Measurements from ENCODE around the gene RHOH. TPM values are rescaled to one million over a fixed set of nuclear protein-coding genes. Genes with fewer than 3 reads are reported as not detected.

RHOH gene
- total RNA-seq, 1 donor from 2014 or later: 0.53 TPM

DNA sequence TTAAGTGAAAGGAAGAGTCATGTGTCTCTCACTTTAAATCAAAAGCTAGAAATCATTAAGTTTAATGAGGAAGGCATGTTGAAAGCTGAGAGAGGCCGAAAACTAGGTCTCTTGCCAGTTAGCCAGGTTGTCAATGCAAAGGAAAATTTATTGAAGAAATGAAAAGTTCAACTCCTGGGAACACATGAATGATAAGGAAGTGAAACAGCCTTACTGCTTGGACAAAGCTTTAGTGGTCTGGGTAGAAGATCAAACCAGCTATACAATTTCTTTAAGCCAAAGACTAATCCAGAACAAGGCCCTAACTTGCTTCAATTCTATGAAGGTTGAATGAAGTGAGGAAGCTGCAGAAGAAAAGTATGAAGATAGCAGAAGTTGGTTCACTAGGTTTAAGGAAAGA, 24.9 kb downstream of the RHOH start:
- Histone ChIP-seq H3K4me3 (ENCODE audit: low read depth, low read length) (no peak overlapping the region), H3K36me3 (ENCODE audit: control insufficient read depth, insufficient read depth, low read length) (no peaks in the 10 kb centered on the region), H3K27me3 (ENCODE audit: control insufficient read depth, insufficient read depth, low read length) (no peaks in the 10 kb centered on the region)
- TF ChIP-seq, protein P1, sequence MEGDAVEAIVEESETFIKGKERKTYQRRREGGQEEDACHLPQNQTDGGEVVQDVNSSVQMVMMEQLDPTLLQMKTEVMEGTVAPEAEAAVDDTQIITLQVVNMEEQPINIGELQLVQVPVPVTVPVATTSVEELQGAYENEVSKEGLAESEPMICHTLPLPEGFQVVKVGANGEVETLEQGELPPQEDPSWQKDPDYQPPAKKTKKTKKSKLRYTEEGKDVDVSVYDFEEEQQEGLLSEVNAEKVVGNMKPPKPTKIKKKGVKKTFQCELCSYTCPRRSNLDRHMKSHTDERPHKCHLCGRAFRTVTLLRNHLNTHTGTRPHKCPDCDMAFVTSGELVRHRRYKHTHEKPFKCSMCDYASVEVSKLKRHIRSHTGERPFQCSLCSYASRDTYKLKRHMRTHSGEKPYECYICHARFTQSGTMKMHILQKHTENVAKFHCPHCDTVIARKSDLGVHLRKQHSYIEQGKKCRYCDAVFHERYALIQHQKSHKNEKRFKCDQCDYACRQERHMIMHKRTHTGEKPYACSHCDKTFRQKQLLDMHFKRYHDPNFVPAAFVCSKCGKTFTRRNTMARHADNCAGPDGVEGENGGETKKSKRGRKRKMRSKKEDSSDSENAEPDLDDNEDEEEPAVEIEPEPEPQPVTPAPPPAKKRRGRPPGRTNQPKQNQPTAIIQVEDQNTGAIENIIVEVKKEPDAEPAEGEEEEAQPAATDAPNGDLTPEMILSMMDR (IDR thresholded peaks at IDR 0.05; ENCODE audit: insufficient read depth, low read length, severe bottlenecking): no peak
- DNase-seq (ENCODE audit: low read depth): no peak
- no peak for FAIRE-seq

DNA sequence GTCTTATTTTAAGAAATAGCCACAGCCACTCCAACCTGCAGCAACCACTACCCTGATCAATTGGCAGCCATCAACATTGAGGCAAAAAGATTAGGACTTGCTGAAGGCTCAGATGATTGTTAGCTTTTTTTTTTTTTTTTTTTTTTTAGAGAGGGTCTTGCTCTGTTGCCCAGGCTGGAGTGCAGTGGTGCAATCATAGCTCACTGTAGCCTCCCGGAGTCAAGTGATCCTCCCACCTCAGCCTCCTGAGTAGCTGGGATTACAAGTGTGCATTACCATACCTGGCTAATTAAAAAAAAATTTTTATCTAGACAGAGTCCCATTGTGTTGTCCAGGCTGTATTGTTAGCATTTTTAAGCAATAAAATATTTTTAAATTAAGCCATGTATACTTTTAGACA, 26.5 kb downstream of the RHOH start:
- FAIRE-seq (no peak), DNase-seq (ENCODE audit: low read depth) (no peak)
- Histone ChIP-seq H3K36me3 (ENCODE audit: control insufficient read depth, insufficient read depth, low read length) (no peaks in the 10 kb centered on the region), H3K27me3 (ENCODE audit: control insufficient read depth, insufficient read depth, low read length) (no peaks in the 10 kb centered on the region), H3K4me3 (ENCODE audit: low read depth, low read length) (no peak overlapping the region)
- TF ChIP-seq, protein P1 (IDR thresholded peaks at IDR 0.05; ENCODE audit: insufficient read depth, low read length, severe bottlenecking): no peak

DNA sequence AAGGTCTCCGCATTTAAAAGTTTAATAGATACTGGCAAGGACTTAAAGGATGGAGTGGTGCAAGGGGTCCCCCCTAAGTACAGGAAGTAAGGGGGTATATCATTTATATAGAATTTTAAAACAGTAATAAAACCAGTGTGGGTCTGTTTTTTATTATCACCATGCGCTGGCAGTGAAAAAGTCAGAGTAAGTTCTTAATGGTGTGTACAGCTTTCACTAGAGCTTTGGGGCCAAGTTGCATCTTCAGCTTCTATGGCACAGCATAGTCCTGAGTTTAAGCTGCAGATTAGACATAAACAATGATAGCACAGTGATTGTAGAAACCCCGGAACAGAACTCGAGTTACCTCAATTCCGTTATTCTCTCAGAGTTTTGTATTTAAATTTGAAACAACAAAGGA, 27.6 kb downstream of the RHOH start:
- no peaks in the 10 kb centered on the region for H3K36me3 ChIP-seq (ENCODE audit: control insufficient read depth, insufficient read depth, low read length)
- H3K4me3 ChIP-seq (ENCODE audit: low read depth, low read length): no peak overlapping the region
- TF ChIP-seq, protein P1 (IDR thresholded peaks at IDR 0.05; ENCODE audit: insufficient read depth, low read length, severe bottlenecking): no peak
- DNase-seq (ENCODE audit: low read depth) (no peak), FAIRE-seq (no peak)
- no peaks in the 10 kb centered on the region for H3K27me3 ChIP-seq (ENCODE audit: control insufficient read depth, insufficient read depth, low read length)

DNA sequence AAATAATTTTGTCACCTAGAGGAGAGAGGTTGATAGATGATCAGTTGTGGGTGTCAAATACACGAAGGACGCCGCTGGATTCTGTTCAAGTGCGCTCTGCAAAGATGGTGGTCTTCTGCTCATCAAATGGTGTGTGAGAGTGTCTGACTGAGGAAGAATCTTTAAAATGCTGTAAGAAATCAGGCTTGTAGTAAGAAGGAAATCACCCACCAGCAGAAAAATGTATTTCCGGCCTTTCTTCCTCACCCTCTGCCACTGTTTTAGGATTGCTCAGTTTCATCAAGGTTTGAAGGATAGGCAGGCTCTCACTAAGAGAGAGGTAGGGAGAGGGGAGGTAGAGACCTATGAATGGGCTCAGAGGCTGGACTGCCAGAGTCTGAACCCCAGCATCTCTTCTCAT, 28.7 kb downstream of the RHOH start:
- TF ChIP-seq, protein P1 (IDR thresholded peaks at IDR 0.05; ENCODE audit: insufficient read depth, low read length, severe bottlenecking): no peak
- no peaks in the 10 kb centered on the region for H3K36me3 ChIP-seq (ENCODE audit: control insufficient read depth, insufficient read depth, low read length)
- H3K27me3 ChIP-seq (ENCODE audit: control insufficient read depth, insufficient read depth, low read length): no peaks in the 10 kb centered on the region
- H3K4me3 ChIP-seq (ENCODE audit: low read depth, low read length): no peak overlapping the region
- FAIRE-seq (no peak), DNase-seq (ENCODE audit: low read depth) (no peak)

DNA sequence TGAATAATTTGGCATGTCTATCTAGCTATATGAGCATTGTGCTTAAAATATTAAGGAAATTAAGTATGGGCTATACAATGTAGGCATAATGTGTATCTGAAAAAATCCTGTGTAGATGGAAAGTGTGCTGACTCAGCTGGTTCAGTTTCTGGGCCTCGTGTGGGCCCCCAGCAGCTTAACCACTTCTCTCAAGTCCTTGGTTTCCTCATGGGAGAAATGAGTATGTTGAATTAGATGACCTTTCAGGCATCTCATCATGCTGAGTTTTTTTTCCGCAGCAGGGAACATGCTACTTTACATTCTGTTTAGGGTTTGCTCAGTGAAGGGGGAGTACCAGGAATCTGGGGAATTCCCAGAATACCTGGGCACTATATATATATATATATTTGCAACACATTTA, 30.5 kb downstream of the RHOH start:
- Histone ChIP-seq H3K4me3 (ENCODE audit: low read depth, low read length) (no peak overlapping the region), H3K27me3 (ENCODE audit: control insufficient read depth, insufficient read depth, low read length) (no peaks in the 10 kb centered on the region), H3K36me3 (ENCODE audit: control insufficient read depth, insufficient read depth, low read length) (no peaks in the 10 kb centered on the region)
- no peak for FAIRE-seq
- no peak for DNase-seq (ENCODE audit: low read depth)
- TF ChIP-seq, protein P1 (IDR thresholded peaks at IDR 0.05; ENCODE audit: insufficient read depth, low read length, severe bottlenecking): no peak

Data from bronchial epithelial cell (primary cell).